GM19025 (cell line): ENCODE results near the gene CYBRD1.

Experiments
- ATAC-seq: cut with Tn5 transposase; IDR thresholded peaks from one replicate; pipeline ENCODE4 v1.9.1; 2021; ENCODE audit warnings: mild to moderate bottlenecking, low read depth, moderate library complexity; ENCODE audit not compliant: unreplicated experiment

Gene CYBRD1

GRCh38 chr2:171595456-171595855, 73.2 kb downstream of the CYBRD1 start:
- ATAC-seq = no peak

- no peak for ATAC-seq
These were observed 73.6 kb downstream of the CYBRD1 start for GRCh38 chr2:171595896-171596295.

DNA sequence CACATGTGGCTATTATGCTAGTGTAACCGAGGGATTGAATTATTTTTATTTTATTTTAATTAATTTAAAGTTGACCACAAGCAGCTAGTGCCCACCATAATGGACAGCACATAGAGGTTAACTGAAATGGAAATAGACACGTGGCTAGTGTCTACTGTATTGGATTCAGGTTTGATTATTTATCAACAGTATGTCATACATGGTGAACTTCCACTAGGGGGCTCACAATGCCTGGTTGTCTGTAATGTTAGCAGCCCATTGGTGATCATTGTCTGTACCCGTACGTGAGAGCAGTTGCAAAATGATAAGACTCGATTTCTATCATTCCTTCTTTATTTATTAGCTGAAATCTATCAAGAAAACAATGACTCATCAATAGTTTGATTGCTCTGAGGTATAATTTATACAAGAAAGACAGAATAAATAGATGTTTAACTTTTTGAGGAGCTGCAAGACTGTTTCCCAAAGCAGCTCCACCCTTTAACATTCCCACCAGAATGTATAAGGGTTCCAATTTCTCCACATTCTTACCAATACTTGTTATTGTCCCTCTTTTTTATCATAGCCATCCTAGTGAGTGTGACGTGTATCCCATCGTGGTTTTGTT, 76.5 kb downstream of the CYBRD1 start:
- ATAC-seq = peak; percentile 83

DNA sequence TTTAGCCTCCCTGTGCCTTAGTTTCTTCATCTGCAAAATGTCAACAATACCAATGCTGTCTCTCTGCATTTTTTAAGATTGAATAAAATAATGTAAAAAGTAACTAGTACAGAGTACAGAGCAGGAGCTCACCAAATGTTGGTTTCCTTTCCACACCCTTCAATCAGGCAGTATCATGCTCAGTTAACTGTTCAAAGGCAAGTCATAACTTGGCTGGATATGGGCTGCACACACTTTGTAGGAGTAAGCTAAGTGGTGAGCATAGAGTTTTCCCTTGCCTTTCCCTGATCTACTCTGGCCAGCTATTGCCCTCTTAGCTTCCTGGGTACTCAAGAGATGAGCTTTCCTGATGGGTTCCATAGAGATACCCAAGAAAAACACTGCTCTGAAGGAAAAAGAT, 77.9 kb downstream of the CYBRD1 start:
- no peak for ATAC-seq

DNA sequence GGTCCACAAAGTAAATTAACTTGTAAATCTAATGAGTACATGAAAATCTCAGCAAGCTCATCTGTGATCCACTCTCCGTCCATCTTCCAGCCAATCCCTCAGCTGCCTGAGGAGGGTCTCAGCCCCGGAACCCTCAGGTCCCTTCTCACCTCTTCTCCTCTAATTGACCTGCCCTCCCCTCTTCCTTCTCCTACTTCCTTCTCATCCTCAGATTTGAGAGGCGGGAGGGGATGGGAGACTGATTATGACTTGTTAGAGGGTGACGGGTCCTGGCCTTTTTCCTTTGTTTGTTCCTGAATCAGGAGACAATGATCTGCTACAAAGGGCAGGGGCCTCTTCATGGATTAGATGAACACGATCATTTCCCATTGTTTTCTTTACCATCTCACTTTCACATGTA, 80.1 kb downstream of the CYBRD1 start:
- no peak for ATAC-seq
